ENCODE measurements around the gene CACNA1A.
"Not testable (repeated sequence)": the region's sequence is repeated elsewhere in the genome, so short reads cannot be mapped to it uniquely, and the experiment has no call there.

The CACNA1A gene

DNA sequence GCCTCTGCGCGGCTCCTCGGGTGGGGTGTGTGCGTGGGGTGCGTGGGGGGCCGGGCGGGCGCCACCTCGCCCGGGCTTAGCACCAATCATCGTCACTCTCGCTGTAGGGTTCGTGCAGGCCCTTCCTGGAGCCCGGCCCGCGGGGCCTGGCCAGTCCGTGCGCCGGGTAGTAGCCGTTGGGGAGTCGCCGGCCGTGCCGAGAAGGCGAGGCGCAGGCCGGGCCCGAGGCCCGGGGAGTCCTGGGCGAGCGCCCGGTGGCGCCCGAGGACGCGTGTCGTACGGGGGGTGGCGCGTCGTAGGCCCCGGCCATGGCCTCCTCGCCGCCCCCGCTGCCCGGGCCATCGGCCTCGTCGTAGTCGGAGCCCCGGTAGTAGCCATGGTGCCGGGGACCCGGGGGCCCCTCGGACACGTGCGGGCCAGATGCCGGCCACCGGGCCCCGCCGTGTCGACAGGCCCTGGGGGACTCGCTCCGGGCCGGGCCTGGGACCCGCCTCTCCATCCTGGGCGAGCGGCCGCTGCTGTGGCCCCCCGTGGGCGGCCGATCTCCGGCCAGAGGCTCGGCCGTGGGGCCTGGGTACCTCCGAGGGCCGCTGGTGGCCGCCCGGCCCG, 298.9 kb downstream of the CACNA1A start:
- DNase-seq (ENCODE audit: low read depth, low spot score) = no peak

DNA sequence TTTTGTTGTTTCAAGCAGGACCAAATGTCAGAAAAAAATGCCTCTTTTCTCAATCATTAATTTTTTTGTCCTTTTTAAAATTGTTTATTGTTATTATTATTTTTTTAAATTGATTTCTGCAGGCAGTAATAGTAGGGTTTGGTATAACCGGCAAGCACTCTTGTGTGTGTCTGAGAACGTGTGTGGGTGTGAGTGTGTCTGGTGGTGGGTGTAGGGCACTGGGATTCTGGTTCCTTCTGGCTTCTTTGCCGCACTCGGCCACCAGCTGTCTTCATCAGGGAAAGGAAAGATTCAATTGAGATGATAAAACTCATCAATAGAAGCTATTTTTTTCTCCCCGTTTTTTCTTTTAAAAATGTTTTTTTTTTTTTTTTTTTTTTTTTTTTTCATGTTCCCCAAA, 299.7 kb downstream of the CACNA1A start:
- no peak for DNase-seq (ENCODE audit: low read depth, low spot score)

DNA sequence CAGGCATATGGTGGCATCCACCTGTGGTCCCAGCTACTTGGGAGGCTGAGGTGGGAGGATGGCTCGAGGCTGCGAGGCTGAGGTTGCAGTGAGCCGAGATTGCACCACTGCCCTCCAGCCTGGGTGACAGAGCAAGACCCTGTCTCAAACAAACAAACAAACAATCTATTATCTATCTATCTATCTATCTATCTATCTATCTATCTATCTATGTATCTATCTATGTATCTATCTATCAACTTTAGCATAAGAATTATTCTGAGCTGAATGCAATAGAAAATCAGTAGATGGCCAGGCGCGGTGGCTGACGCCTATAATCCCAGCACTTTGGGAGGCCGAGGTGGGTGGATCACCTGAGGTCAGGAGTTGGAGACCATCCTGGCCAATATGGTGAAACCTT, 304.2 kb downstream of the CACNA1A start:
- DNase-seq (ENCODE audit: low read depth, low spot score) = not testable (repeated sequence)

DNA sequence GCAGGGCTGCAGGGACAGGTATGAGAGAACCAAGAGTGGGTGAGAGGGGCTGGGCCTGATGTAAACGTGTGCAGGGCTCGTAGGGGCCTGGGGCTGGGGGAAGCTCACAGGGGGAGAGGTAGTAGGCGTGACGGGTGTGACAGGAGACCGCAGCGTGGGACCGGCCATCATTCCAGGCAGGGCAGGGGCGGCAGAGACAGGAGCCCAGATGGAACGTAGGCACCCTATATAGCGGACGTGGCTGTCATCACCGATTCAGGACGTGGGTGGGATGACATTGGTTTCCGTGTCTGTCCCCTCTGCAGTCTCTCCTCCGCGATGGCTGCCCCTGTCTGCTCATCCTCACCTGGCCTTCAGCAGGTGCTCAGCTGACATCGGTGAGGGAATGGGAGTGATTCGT, 307.6 kb downstream of the CACNA1A start:
- no peak for DNase-seq (ENCODE audit: low read depth, low spot score)

GRCh38 chr19:13195678-13196077, 310.6 kb downstream of the CACNA1A start:
- DNase-seq (ENCODE audit: low read depth, low spot score) = no peak

DNA sequence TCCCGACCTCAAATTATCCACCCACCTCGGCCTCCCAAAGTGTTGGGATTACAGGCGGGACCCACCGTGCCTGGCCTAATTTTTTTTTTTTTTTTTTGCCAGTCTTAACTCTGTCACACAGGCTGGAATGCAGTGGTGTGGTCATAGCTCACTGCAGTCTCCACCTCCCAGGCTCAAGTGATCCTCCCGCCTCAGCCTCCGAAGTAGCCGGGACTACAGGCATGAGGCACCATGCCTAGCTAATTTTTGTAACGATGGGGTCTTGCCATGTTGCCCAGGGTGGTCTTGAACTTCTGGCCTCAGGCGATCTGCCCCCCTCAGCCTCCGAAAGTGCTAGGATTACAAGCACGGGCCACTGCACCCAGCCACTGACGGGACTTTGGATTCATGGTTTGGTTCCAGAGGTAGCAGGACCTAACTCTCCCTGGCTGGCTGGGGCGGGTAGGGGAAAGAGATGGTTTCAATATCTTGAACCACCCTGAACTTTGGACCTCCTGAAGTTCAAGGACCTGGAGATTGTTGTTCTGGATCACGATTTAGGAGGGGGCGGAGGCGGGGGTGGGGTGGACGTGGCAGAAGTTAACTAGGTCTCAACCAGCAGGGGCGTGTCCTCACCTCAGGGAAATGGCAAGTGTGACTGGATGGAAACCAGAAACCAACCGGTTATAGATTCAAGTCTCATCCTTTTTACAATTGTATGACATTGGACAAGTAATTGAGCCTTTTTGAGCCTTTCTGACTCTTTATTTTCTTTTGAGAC, 315.3 kb downstream of the CACNA1A start:
- DNase-seq (ENCODE audit: low read depth, low spot score) = no peak

GRCh38 chr19:13189600-13189999, 316.7 kb downstream of the CACNA1A start:
- DNase-seq (ENCODE audit: low read depth, low spot score) = no peak

DNA sequence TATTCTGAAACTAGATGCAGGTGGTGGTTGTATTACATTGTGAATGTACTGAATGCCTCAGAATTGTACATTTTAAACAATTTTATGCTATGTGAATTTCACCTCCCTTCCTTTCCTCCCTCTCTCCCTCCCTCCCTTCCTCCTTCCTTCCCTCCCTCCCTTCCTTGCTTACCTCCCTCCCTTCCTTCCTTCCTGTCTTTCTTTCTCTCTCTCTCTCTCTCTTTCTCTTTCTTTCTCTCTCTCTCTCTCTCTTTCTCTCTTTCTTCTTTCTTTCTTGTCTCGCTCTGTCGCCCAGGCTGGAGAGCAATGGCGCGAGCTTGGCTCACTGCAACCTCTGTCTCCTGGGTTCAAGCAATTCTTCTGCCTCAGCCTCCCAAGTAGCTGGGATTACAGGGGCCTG, 318.9 kb downstream of the CACNA1A start:
- no peak for DNase-seq (ENCODE audit: low read depth, low spot score)

- DNase-seq (ENCODE audit: low read depth, low spot score) = not testable (repeated sequence)
Measured at GRCh38 chr19:13186688-13187087, 319.6 kb downstream of the CACNA1A start.

DNA sequence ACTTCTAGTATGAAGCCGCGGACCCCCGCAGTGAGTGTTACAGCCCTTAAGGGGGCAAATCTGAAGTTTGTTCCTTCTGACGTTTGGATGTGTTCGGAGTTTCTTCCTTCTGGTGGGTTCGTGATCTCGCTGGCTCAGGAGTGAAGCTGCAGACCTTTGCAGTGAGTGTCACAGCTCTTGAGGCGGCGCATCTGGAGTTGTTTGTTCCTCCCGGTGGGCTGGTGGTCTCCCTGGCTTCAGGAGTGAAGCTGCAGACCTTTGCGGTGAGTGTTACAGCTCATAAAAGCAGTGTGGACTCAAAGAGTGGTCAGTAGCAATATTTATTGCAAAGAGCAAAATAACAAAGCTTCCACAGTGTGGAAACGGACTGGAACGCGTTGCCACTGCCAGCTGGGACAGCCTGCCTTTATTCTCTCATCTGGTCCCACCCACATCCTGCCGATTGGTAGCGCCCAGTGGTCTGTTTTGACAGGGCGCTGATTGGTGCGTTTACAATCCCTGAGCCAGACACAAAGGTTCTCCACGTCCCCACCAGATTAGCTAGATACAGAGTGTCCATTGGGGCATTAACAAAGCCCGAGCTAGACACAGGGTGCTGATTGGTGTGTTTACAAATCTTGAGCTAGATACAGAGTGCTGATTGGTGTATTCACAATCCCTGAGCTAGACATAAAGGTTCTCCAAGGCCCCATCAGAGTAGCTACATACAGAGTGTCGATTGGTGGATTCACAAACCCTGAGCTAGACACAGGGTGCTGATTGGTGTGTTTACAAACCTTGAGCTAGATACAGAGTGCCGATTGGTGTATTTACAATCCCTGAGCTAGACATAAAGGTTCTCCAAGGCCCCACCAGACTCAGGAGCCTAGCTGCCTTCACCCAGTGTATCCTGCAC, 320.3 kb downstream of the CACNA1A start:
- DNase-seq (ENCODE audit: low read depth, low spot score) = not testable (repeated sequence)

DNA sequence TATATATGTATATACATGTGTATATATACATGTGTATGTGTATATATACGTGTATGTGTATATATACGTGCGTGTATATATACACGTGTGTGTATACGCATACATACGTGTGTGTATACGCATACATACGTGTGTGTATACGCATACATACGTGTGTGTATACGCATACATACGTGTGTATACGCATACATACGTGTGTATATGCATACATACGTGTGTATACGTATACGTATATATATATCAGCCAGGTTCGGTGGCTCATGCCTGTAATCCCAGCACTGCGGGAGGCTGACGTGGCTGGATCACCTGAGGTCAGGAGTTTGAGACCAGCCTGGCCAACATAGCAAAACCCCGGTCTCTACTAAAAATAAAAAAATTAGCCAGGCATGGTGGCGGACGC, 321.4 kb downstream of the CACNA1A start:
- DNase-seq (ENCODE audit: low read depth, low spot score) = not testable (repeated sequence)

- peak; percentile 75 for DNase-seq (ENCODE audit: low read depth, low spot score)
Measured at GRCh38 chr19:13181747-13182388, 324.4 kb downstream of the CACNA1A start.

DNA sequence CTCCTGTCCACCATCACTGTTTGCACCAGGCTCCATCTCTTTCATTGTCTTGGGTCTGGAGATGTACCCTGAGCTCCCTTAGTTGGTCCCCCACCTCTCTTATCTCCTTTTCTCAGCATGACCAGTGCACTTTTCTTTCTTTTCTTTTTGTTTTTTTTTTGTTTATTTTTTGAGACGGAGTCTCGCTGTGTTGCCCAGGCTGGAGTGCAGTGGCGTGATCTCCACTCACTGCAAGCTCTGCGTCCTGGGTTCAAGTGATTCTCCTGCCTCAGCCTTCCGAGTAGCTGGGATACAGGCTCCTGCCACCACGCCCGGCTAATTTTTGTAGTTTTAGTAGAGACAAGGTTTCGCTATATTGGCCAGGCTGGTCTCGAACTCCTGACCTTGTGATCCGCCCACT, 328.0 kb downstream of the CACNA1A start:
- not testable (repeated sequence) for DNase-seq (ENCODE audit: low read depth, low spot score)

- DNase-seq (ENCODE audit: low read depth, low spot score) = not testable (repeated sequence)
Measured at GRCh38 chr19:13177584-13177983, 328.7 kb downstream of the CACNA1A start.

DNA sequence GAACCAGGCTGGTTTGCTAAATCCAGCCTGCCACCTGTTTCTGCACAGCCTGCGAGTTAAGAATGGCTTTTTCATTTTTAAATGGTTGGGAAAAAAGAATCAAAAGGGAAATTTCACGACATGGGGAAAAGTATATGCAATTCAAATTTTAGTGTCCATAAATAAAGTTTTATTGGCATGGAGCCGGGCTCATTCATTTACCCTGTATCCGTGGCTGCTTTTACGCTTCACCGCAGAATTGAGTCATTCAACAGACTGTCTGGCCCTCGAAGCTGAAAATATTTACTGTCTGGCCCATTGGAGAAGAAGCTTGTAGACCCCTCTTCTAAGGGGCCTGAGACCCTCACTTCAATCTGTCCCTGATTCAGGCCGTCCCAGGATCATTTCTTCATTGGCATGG, 329.9 kb downstream of the CACNA1A start:
- peak; percentile 41 for DNase-seq (ENCODE audit: low read depth, low spot score)

- DNase-seq (ENCODE audit: low read depth, low spot score) = no peak
Measured at GRCh38 chr19:13173139-13173737, 333.0 kb downstream of the CACNA1A start.

GRCh38 chr19:13172346-13173138, 333.7 kb downstream of the CACNA1A start:
- DNase-seq (ENCODE audit: low read depth, low spot score) = peak; percentile 91

- no peak for DNase-seq (ENCODE audit: low read depth, low spot score)
Measured at GRCh38 chr19:13171146-13171545, 335.1 kb downstream of the CACNA1A start.

GRCh38 chr19:13169769-13170168, 336.5 kb downstream of the CACNA1A start:
- DNase-seq (ENCODE audit: low read depth, low spot score) = no peak

GRCh38 chr19:13166151-13166550, 340.1 kb downstream of the CACNA1A start:
- DNase-seq (ENCODE audit: low read depth, low spot score) = not testable (repeated sequence)
